ENCODE results near the gene CACNA2D3.

- TF ChIP-seq CTCF (IDR thresholded peaks at IDR 0.05) (no peak), POLR2AphosphoS5 (IDR thresholded peaks at IDR 0.05) (no peak)
Measured at GRCh38 chr3:54344601-54345231, 222.4 kb downstream of the CACNA2D3 start.
